Measurements from ENCODE around the gene IL17RC.

DNA sequence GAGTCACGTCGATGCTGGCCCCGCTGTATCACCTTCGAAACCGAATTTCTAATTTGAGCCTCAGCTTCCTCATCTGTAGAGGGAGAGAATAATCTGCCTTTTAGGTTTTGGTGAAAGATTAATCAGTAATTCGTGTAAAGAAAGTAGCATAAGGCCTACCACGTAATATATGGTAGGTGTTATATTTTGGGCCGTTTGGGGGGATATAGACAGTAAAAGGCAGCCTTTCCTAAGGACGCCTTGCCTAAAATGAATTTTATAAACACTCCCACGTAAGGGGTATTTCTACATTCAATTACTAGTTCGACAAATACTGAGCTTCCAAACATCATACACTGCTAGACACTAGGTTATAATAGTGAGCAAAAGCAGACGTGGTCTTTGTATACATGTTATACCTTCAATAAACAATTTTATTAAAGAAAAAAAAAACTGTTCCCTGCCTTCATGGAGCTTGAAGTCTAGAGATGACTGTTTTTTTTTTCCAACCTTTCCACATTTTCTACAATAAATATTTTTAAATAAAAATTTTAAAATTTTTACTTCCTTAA lies 25.8 kb upstream of the IL17RC start:
- TF ChIP-seq MXI1 (IDR thresholded peaks at IDR 0.05; ENCODE audit: borderline replicate concordance, low read depth, low read length) (no peak), FOS (IDR thresholded peaks at IDR 0.05; ENCODE audit: low read depth, low read length) (no peak), BHLHE40 (IDR thresholded peaks at IDR 0.05; ENCODE audit: low read depth, low read length) (no peak)
- TF ChIP-seq, protein P1, sequence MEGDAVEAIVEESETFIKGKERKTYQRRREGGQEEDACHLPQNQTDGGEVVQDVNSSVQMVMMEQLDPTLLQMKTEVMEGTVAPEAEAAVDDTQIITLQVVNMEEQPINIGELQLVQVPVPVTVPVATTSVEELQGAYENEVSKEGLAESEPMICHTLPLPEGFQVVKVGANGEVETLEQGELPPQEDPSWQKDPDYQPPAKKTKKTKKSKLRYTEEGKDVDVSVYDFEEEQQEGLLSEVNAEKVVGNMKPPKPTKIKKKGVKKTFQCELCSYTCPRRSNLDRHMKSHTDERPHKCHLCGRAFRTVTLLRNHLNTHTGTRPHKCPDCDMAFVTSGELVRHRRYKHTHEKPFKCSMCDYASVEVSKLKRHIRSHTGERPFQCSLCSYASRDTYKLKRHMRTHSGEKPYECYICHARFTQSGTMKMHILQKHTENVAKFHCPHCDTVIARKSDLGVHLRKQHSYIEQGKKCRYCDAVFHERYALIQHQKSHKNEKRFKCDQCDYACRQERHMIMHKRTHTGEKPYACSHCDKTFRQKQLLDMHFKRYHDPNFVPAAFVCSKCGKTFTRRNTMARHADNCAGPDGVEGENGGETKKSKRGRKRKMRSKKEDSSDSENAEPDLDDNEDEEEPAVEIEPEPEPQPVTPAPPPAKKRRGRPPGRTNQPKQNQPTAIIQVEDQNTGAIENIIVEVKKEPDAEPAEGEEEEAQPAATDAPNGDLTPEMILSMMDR (conservative IDR thresholded peaks at IDR 0.05; ENCODE audit: low read depth, low read length), result no peak
